GM21723 (cell line): ENCODE data around the gene SND1.

ENCODE experiments used
- ATAC-seq: cut with Tn5 transposase; IDR thresholded peaks from one replicate; pipeline ENCODE4 v1.9.1; 2021; ENCODE audit warnings: mild to moderate bottlenecking, moderate library complexity; ENCODE audit not compliant: unreplicated experiment

The SND1 gene

GRCh38 chr7:128123291-128124037 lies 471.5 kb downstream of the SND1 start:
- no peak for ATAC-seq

- ATAC-seq, result no peak
These were observed 472.8 kb downstream of the SND1 start for GRCh38 chr7:128124786-128125185.

- no peak for ATAC-seq
These were observed 473.8 kb downstream of the SND1 start for GRCh38 chr7:128125816-128126215.

- ATAC-seq, result no peak
These were observed 476.4 kb downstream of the SND1 start for GRCh38 chr7:128128401-128128800.

GRCh38 chr7:128129224-128129864 lies 477.4 kb downstream of the SND1 start:
- ATAC-seq, result no peak

- no peak for ATAC-seq
These were observed 479.1 kb downstream of the SND1 start for GRCh38 chr7:128131115-128131514.

GRCh38 chr7:128131731-128132130 lies 479.7 kb downstream of the SND1 start:
- ATAC-seq, result no peak

GRCh38 chr7:128132426-128133069 lies 480.6 kb downstream of the SND1 start:
- no peak for ATAC-seq

- ATAC-seq, result no peak
These were observed 483.1 kb downstream of the SND1 start for GRCh38 chr7:128135159-128135514.

GRCh38 chr7:128135515-128136214 lies 483.7 kb downstream of the SND1 start:
- peak; percentile 87 for ATAC-seq

- no peak for ATAC-seq
These were observed 484.2 kb downstream of the SND1 start for GRCh38 chr7:128136215-128136597.

- ATAC-seq, result no peak
These were observed 485.2 kb downstream of the SND1 start for GRCh38 chr7:128137181-128137580.

GRCh38 chr7:128139406-128139805 lies 487.4 kb downstream of the SND1 start:
- ATAC-seq, result no peak

- ATAC-seq, result no peak
These were observed 489.7 kb downstream of the SND1 start for GRCh38 chr7:128141683-128142195.
